ENCODE results near the gene ETV6.

DNA sequence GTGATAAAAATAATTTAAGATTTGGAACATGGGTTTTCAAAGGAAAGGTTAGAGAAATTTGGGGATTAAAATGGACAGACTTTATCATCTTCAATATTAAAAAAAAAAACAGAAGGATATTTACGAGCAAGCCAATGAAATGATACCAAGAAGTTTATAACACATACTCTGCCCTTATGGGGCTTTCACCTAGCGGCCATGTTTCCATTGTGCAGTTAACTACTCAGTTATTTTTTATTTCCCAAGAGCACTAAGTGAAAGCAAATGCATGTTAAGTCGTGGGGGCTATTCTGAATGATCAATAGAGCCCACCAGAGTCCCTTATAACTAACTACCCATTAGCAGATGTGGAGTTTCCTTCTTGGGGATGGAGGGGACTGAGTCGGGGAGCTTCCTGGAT, 53.9 kb downstream of the ETV6 start:
- TF ChIP-seq, protein P1, sequence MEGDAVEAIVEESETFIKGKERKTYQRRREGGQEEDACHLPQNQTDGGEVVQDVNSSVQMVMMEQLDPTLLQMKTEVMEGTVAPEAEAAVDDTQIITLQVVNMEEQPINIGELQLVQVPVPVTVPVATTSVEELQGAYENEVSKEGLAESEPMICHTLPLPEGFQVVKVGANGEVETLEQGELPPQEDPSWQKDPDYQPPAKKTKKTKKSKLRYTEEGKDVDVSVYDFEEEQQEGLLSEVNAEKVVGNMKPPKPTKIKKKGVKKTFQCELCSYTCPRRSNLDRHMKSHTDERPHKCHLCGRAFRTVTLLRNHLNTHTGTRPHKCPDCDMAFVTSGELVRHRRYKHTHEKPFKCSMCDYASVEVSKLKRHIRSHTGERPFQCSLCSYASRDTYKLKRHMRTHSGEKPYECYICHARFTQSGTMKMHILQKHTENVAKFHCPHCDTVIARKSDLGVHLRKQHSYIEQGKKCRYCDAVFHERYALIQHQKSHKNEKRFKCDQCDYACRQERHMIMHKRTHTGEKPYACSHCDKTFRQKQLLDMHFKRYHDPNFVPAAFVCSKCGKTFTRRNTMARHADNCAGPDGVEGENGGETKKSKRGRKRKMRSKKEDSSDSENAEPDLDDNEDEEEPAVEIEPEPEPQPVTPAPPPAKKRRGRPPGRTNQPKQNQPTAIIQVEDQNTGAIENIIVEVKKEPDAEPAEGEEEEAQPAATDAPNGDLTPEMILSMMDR (IDR thresholded peaks at IDR 0.05) = no peak
- TF ChIP-seq SIN3A (IDR thresholded peaks at IDR 0.05; ENCODE audit: borderline replicate concordance, insufficient read depth, low read depth, low read length) = no peak
- TF ChIP-seq, protein P2, sequence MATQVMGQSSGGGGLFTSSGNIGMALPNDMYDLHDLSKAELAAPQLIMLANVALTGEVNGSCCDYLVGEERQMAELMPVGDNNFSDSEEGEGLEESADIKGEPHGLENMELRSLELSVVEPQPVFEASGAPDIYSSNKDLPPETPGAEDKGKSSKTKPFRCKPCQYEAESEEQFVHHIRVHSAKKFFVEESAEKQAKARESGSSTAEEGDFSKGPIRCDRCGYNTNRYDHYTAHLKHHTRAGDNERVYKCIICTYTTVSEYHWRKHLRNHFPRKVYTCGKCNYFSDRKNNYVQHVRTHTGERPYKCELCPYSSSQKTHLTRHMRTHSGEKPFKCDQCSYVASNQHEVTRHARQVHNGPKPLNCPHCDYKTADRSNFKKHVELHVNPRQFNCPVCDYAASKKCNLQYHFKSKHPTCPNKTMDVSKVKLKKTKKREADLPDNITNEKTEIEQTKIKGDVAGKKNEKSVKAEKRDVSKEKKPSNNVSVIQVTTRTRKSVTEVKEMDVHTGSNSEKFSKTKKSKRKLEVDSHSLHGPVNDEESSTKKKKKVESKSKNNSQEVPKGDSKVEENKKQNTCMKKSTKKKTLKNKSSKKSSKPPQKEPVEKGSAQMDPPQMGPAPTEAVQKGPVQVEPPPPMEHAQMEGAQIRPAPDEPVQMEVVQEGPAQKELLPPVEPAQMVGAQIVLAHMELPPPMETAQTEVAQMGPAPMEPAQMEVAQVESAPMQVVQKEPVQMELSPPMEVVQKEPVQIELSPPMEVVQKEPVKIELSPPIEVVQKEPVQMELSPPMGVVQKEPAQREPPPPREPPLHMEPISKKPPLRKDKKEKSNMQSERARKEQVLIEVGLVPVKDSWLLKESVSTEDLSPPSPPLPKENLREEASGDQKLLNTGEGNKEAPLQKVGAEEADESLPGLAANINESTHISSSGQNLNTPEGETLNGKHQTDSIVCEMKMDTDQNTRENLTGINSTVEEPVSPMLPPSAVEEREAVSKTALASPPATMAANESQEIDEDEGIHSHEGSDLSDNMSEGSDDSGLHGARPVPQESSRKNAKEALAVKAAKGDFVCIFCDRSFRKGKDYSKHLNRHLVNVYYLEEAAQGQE (IDR thresholded peaks at IDR 0.05; ENCODE audit: insufficient read depth in 1 of 2, low read depth in 2 of 2, low read length in 1 of 2) = no peak
- TF ChIP-seq TCF7L2 (IDR thresholded peaks at IDR 0.05; ENCODE audit: low read depth, low read length) = no peak
- TF ChIP-seq POLR2AphosphoS5 (IDR thresholded peaks at IDR 0.05; ENCODE audit: low read depth, low read length) = no peak

All from Panc1 (cell line).